Ovary (tissue), 9 donors: Measurements from ENCODE around the gene IP6K1. TPM values are rescaled to one million over a fixed set of nuclear protein-coding genes. Genes with fewer than 3 reads are reported as not detected.
A peak's percentile ranks its signal among the peaks of the same experiment; 100 is the strongest.

Experiments used
- DNase-seq, 5 donors: peaks; one replicate each; pipeline ENCODE4 v3.0.0-alpha.2; 2019 to 2020
- H3K27ac ChIP-seq, 2 donors: fragments of 200-600 bp; one replicate each; pipeline versions ENCODE4 v1.5.1 to v1.8.0; 2019 to 2022
- H3K27me3 ChIP-seq: fragments of 200-600 bp; one replicate; pipeline ENCODE4 v1.8.0; 2022
- H3K36me3 ChIP-seq: fragments of 200-600 bp; sonication (generic); one replicate; pipeline ENCODE4 v1.5.1; 2019
- H3K4me1 ChIP-seq: one replicate; pipeline ENCODE4 v1.8.1; 2013; ENCODE audit warnings: mild to moderate bottlenecking, moderate library complexity; ENCODE audit not compliant: insufficient read depth
- H3K4me3 ChIP-seq: fragments of 200-600 bp; sonication (generic); one replicate; pipeline ENCODE4 v1.5.1; 2017
- H3K9me3 ChIP-seq, 2 donors: fragments of 200-600 bp in 1 of 2; sonication (generic) in 1 of 2; one replicate each; pipeline versions ENCODE4 v1.5.1 to v1.8.1; 2013 to 2019; ENCODE audit warnings: mild to moderate bottlenecking in 1 of 2, moderate library complexity in 1 of 2
- CTCF ChIP-seq, 3 donors: fragments of 450-650 bp in 2 of 3; fragments of 200-600 bp in 1 of 3; IDR thresholded peaks; one replicate each; pipeline versions ENCODE4 v1.5.1 to v1.8.0; 2016 to 2022; ENCODE audit warnings: antibody characterized with exemption in 3 of 3, mild to moderate bottlenecking in 1 of 3
- EP300 ChIP-seq: sonication (generic); formaldehyde crosslinking; IDR thresholded peaks from one replicate; pipeline ENCODE4 v1.6.1; 2017; ENCODE audit warnings: antibody characterized with exemption
- POLR2A ChIP-seq: fragments of 450-650 bp; IDR thresholded peaks from one replicate; pipeline ENCODE4 v1.6.1; 2017; ENCODE audit warnings: antibody characterized with exemption, mild to moderate bottlenecking, moderate library complexity
- WGBS, 3 donors: extraction: QIAGEN DNeasy Blood & Tissue Kit in 1 of 3; methylation state at CpG; one replicate each; pipeline versions ENCODE4 v1.1.5 to v1.1.7; 2013 to 2017; 5-methylcytosine and 5-hydroxymethylcytosine counted together
- intact Hi-C, 4 donors: fragments of 100-400 bp; cut with DNase I; formaldehyde crosslinking; loops; one replicate each; pipeline versions ENCODE4 v1.11.0 to v1.15.1; 2022 to 2023
- polyA plus RNA-seq, 2 donors: library from polyadenylated mRNA; stranded (reverse); fragments of 200-250 nt in 1 of 2; fragments of 350-450 nt in 1 of 2; fragmentation: Illumina TruSeq in 1 of 2; extraction: RNeasy Lipid Tissue Mini Kit (QIAGEN cat#74804) in 1 of 2; gene quantifications; one replicate each; pipeline ENCODE4 v1.2.3, GENCODE V29; 2013 to 2014
- total RNA-seq, 7 donors: library from RNA; depleted of rRNA in 2 of 7; stranded (reverse); fragments of >200 nt in 2 of 7; fragmentation: NEBNext Ultra II Directional in 3 of 7; extraction: Animal tissue kit (Norgen Biotek cat#: 25700) in 3 of 7; gene quantifications; one replicate each; pipeline versions ENCODE4 v1.1.0 to v1.2.4, GENCODE V29; 2016 to 2023
- donor health status: DM: no; HTN: no; CAD: no; lungs with moderate emphysema.
- donor health status: DM: no; HTN: no; CAD: no.
- donor health status: Bipolar disorder and iron deficiency.
- donor health status: DM: yes; HTN: yes; CAD: no.
- donor health status: DM: no; HTN: no; CAD: no.
- donor health status: DM: yes; HTN: yes; CAD: no.

IP6K1 gene
- total and polyA plus RNA-seq, 9 donors, result 27.9 to 52.4 (median 47.0) TPM

- 83 to 85% (median 84%) methylated on average over 23 to 24 of the region's 24 CpGs for WGBS, 3 donors
- intact Hi-C loops, result no loop called here
- Histone ChIP-seq H3K27me3 (no peaks in the 10 kb centered on the region), H3K9me3 (no peaks in the 10 kb centered on the region), H3K4me3 (no peak overlapping the region), H3K4me1 (no peaks in the 10 kb centered on the region), H3K36me3 (no peaks in the 10 kb centered on the region), H3K27ac (no peak overlapping the region)
- DNase-seq, result no peak
- no peak for TF ChIP-seq CTCF (IDR thresholded peaks at IDR 0.05)
- no peak for TF ChIP-seq EP300
- no peak for TF ChIP-seq POLR2A
Measured at GRCh38 chr3:49794926-49795905, 8.9 kb upstream of the IP6K1 start.

GRCh38 chr3:49794431-49794830 lies 8.1 kb upstream of the IP6K1 start:
- no peaks in the 10 kb centered on the region for H3K36me3 ChIP-seq
- no peak for DNase-seq
- 76 to 84% (median 78%) methylated on average over 4 of the region's 4 CpGs for WGBS, 3 donors
- H3K27me3 ChIP-seq, result no peaks in the 10 kb centered on the region
- no peaks in the 10 kb centered on the region for H3K4me1 ChIP-seq
- H3K4me3 ChIP-seq, result no peak overlapping the region
- H3K27ac ChIP-seq, result no peak overlapping the region
- TF ChIP-seq POLR2A (no peak), CTCF (IDR thresholded peaks at IDR 0.05) (no peak), EP300 (no peak)
- H3K9me3 ChIP-seq, result no peaks in the 10 kb centered on the region
- intact Hi-C loops, result no loop called here

- intact Hi-C loops, result no loop called here
- no peaks in the 10 kb centered on the region for H3K4me1 ChIP-seq
- WGBS, 3 donors, result 90 to 93% (median 93%) methylated on average over 12 to 13 of the region's 13 CpGs
- DNase-seq, result no peak
- H3K36me3 ChIP-seq, result no peaks in the 10 kb centered on the region
- H3K4me3 ChIP-seq, result no peak overlapping the region
- H3K9me3 ChIP-seq, result no peaks in the 10 kb centered on the region
- TF ChIP-seq CTCF (IDR thresholded peaks at IDR 0.05) (no peak), POLR2A (no peak), EP300 (no peak)
- no peak overlapping the region for H3K27ac ChIP-seq
- H3K27me3 ChIP-seq, result no peaks in the 10 kb centered on the region
Measured at GRCh38 chr3:49793486-49794085, 7.2 kb upstream of the IP6K1 start.

- Histone ChIP-seq H3K27me3 (no peaks in the 10 kb centered on the region), H3K9me3 (no peaks in the 10 kb centered on the region), H3K4me1 (no peaks in the 10 kb centered on the region), H3K36me3 (no peaks in the 10 kb centered on the region), H3K27ac (no peak overlapping the region), H3K4me3 (no peak overlapping the region)
- intact Hi-C loops, result no loop called here
- 88 to 90% (median 88%) methylated on average over 10 of the region's 10 CpGs for WGBS, 3 donors
- DNase-seq, result peak in 2 of 5 donors; percentile 10 to 25
- TF ChIP-seq POLR2A, result no peak
- no peak for TF ChIP-seq CTCF (IDR thresholded peaks at IDR 0.05)
- no peak for TF ChIP-seq EP300
Measured at GRCh38 chr3:49792371-49793150, 6.2 kb upstream of the IP6K1 start.
